Stimulated activated CD8-positive, alpha-beta memory T cell treated with anti-CD3 and anti-CD28 coated beads, Interleukin-15, amount 100 ng/mL, for 48 hours (primary cell): Measurements from ENCODE around the gene ARPP21.
"Not testable (repeated sequence)": the region's sequence is repeated elsewhere in the genome, so short reads cannot be mapped to it uniquely, and the experiment has no call there.

Source experiments
- DNase-seq, 2 donors: peaks; one replicate each; pipeline ENCODE4 v3.0.0-alpha.2; 2020; ENCODE audit warnings: low read depth in 2 of 2

ARPP21 gene

GRCh38 chr3:35639254-35640186, at the start of gene ARPP21:
TSS of gene ARPP21 (plus strand) at chr3:35639525. CDS start at chr3:35681752, 42,227 bp downstream.
- peak in 1 of 2 donors; percentile 5 for DNase-seq

- no peak for DNase-seq
Measured at GRCh38 chr3:35592589-35593295, 46.6 kb upstream of the ARPP21 start.

DNA sequence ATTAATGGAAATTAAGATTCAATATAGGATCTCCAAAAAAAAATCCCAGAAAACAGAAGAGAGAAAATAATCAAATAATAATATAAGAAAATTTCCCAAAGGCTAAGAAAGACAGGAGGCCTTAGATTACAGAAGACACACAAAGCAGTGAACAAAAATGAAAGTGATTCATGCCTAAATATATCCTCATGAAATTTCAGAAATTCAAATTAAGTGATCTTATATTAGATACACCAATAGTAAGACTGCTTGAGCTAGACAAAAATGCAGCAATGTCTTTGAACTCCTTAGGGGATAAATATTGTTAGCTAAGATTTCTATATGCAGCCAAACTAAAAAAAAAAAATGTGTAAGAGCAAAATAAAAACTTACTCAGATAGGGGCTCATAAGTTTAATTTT, 44.6 kb upstream of the ARPP21 start:
- DNase-seq: no peak

GRCh38 chr3:35596335-35596995, 42.9 kb upstream of the ARPP21 start:
- no peak for DNase-seq

GRCh38 chr3:35597490-35597889, 41.8 kb upstream of the ARPP21 start:
- DNase-seq: no peak

- DNase-seq: no peak
Measured at GRCh38 chr3:35598804-35599203, 40.5 kb upstream of the ARPP21 start.

GRCh38 chr3:35601959-35602358, 37.4 kb upstream of the ARPP21 start:
- no peak for DNase-seq

DNA sequence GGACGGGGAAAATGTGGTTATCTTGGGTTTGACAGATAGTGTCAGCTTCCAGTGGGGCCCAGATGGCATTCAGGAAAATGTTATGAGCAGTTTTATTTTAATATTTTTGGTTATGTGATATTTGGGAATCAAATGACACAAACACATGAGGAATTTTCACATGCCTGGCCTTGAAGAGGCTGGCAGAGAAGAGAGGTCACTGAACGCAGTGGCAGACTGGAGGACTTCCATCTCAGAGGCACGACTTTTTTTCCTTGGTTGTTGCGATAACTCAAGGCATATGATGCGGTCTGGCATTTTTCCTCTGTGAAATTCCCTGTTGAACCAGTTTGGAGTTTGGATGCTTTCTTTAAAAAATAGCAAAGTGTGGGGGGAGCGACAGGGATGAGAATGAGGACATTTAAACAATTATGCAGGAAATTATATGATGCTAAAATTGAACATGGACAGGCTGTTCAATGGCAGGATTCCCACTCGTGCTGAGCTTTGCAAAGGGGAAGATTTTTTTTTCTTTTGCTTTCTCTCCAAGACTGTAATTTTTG, 36.9 kb upstream of the ARPP21 start:
- no peak for DNase-seq

GRCh38 chr3:35616346-35616745, 23.0 kb upstream of the ARPP21 start:
- no peak for DNase-seq

- no peak for DNase-seq
Measured at GRCh38 chr3:35617370-35617769, 22.0 kb upstream of the ARPP21 start.

DNA sequence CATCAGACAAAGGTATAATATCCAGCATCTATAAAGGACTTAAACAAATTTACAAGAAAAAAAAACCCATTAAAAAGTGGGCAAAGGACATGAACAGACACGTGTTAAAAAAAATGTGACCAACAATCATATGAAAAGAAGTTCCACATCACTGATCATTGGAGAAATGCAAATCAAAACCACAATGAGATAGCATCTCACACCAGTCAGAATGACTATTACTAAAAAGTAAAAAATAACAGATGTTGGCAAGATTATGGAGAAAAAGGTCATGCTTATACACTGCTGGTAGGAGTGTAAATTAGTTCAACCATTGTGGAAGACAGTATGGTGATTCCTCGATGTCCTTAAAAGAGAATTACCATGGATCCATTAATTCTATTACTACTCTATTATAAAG, 19.1 kb upstream of the ARPP21 start:
- DNase-seq: not testable (repeated sequence)

DNA sequence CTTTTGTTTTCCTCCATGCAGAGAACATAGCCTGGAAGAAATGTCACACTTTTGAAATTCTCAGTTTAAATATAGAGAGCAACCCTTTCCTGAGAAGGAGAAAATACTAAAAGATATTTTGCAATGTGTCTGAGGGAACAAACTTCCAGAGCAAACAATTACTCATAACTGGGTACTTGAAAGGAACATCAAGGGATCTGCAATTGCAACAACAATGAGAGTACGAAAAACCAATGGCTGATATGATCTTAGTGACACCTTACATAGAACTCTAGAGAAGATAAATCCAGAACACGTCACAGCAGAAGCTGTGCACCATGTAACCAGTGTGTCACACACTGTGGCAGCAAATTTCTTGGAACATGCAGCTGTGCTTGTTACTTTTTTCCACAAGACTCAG, 14.6 kb upstream of the ARPP21 start:
- no peak for DNase-seq

DNA sequence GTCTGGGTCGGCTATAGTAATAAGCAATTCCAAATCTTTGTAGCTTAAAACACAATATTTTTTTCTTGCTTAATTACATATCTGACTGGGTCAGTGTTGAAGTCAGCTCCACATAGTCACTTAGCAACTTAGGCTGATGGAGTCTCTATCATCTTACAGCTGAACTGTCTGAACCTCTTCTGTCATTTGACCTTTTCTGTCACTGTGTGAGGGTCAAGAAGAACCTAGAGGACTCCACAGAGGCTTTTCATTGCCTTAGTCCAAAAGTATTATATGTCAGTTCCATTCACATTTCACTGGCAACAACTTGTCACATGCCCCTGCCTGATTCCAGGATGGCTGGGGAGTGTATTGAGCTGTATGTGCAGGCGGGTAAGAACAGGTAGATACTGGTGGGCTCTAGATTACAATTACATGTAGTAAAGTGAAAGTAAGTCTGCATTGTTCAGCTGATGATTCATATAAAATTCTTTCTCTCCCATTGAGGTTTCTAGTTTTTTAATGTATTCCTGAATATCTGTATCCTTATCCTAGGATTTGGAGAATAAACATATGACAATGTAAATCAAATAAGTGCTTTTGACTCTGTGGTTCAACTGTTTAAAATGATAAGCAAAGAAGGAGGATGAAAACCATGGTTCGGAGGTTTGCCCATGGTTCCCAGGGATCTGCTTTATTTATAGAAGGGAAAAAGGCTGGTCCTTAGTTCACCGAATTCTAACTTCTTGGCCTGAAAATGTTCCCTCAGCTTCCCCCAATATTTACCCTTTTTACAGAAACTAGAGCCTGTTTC, 5.8 kb upstream of the ARPP21 start:
- no peak for DNase-seq

DNA sequence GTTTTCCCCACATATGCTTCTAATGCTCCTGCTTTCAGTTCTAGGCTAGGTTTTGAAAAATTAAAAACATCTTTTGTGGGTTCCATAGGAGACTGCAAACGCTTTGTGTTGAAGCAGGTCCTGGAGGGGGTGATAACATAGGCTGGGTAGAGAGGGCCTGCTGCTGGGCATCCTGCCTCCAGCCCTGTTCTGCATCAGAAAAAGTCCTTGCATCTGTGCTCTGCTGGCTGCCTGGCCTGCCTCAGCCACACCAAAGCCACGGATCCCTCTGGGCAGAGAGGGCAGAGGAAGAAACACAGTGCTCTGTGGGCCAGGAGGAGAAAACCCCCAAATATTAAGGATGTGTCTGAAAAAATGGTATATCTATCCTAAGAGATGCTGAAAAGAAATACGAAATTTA, 3.9 kb upstream of the ARPP21 start:
- DNase-seq: no peak

DNA sequence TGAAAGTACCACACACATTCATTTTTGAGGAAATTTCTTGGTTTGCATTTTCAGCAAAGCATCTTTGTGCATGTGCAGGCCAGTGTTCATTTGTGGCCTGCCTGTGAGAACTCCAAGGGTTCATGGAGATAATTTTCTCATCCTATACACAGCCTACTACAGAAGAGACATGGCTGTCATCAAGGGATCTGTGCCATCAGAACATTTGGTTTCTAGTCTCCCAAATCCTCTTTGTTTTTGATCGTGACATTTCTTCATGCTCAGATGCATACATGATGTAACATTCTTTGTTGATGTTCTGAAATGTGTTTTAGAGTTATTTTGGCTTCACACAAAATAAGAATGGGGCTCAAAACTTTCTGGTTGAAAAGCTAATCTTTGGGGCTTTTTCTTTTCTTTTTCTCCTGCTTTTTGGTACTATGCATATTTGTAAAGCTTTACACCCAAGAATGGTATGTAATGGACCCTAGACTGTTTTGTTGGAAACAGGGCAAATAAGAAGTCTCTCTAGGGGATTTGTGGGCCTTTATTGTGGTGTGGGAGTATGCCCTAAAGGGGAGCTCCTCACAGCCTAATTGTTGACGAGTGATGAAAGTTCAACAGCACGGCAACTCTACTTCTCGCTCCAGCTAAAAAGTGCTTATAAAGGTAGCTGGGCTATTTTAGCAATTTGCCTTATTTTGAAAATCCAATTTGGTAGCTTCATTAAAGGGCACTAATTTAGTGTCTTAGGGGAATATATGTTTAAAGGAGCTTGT, 3.2 kb upstream of the ARPP21 start:
- no peak for DNase-seq

GRCh38 chr3:35638251-35638979, 910 bp upstream of the ARPP21 start:
- DNase-seq: no peak

GRCh38 chr3:35638980-35639253, 408 bp upstream of the ARPP21 start:
- DNase-seq: no peak

- no peak for DNase-seq
Measured at GRCh38 chr3:35640190-35641165, 1.2 kb downstream of the ARPP21 start.

GRCh38 chr3:35641331-35641730, 2.0 kb downstream of the ARPP21 start:
- DNase-seq: no peak
